Natural killer cell (primary cell): ENCODE results near the gene KAT8. TPM values are rescaled to one million over a fixed set of nuclear protein-coding genes. Genes with fewer than 3 reads are reported as not detected.

Experiments
- ATAC-seq, 3 donors: fragments of 150-1000 bp in 2 of 3; fragments of 200-7000 bp in 1 of 3; cut with Tn5 transposase; 1 replicate in 1 of 3; 2 replicates in 2 of 3; pipeline ENCODE4 v1.10.0; 2021; ENCODE audit warnings: mild to moderate bottlenecking in 2 of 3, moderate library complexity in 2 of 3
- DNase-seq, 2 donors: peaks; one replicate each; pipeline versions ENCODE4 v3.0.0 to v3.0.0-alpha.2; 2013 to 2021; ENCODE audit warnings: mixed read lengths in 1 of 2
- H3K27ac ChIP-seq: one replicate; pipeline ENCODE4 v1.5.1; 2013; ENCODE audit warnings: mild to moderate bottlenecking, low read length
- H3K27me3 ChIP-seq: one replicate; pipeline ENCODE4 v1.6.1; 2013; ENCODE audit warnings: low read length; ENCODE audit not compliant: control insufficient read depth, insufficient read depth
- H3K36me3 ChIP-seq: one replicate; pipeline ENCODE4 v1.6.1; 2013; ENCODE audit warnings: low read length; ENCODE audit not compliant: control insufficient read depth, insufficient read depth
- H3K4me1 ChIP-seq: one replicate; pipeline ENCODE4 v1.6.1; 2013; ENCODE audit warnings: low read length; ENCODE audit not compliant: control insufficient read depth, insufficient read depth
- H3K4me3 ChIP-seq: one replicate; pipeline ENCODE4 v1.5.1; 2013; ENCODE audit warnings: low read length
- H3K9me3 ChIP-seq: one replicate; pipeline ENCODE4 v1.6.1; 2013; ENCODE audit warnings: low read length; ENCODE audit not compliant: control insufficient read depth, insufficient read depth
- H3K27ac Mint-ChIP-seq, 2 donors: one replicate each; pipeline ENCODE4 v1.8.0; 2022; ENCODE audit warnings: mild to moderate bottlenecking in 2 of 2, mixed read lengths in 2 of 2, moderate library complexity in 1 of 2
- H3K27me3 Mint-ChIP-seq, 2 donors: one replicate each; pipeline ENCODE4 v1.8.0; 2022; ENCODE audit warnings: low read depth in 2 of 2, mixed read lengths in 2 of 2
- H3K36me3 Mint-ChIP-seq: one replicate; pipeline ENCODE4 v1.8.0; 2022; ENCODE audit warnings: mixed read lengths
- H3K4me1 Mint-ChIP-seq, 2 donors: one replicate each; pipeline ENCODE4 v1.8.0; 2022; ENCODE audit warnings: mixed read lengths in 2 of 2
- H3K4me3 Mint-ChIP-seq: one replicate; pipeline ENCODE4 v1.8.0; 2022; ENCODE audit warnings: mild to moderate bottlenecking, moderate library complexity, mixed read lengths
- H3K9me3 Mint-ChIP-seq, 2 donors: one replicate each; pipeline ENCODE4 v1.8.0; 2022; ENCODE audit warnings: mixed read lengths in 2 of 2
- WGBS: methylation state at CpG from one replicate; pipeline ENCODE4 v1.1.7; 2013; ENCODE audit warnings: missing lambda C conversion rate; ENCODE audit not compliant: insufficient coverage; 5-methylcytosine and 5-hydroxymethylcytosine counted together
- intact Hi-C: fragments of 100-400 bp; cut with micrococcal nuclease; formaldehyde crosslinking; loops from one replicate; pipeline ENCODE4 v1.14.2; 2022
- total RNA-seq, 4 donors: library from RNA; stranded (reverse); fragments of 120-200 nt in 1 of 4; gene quantifications; one replicate each; pipeline versions ENCODE4 v1.2.3 to v1.2.4, GENCODE V29; 2013 to 2022
- TF ChIP-seq, protein P1 (sequence below): fragments of 200-600 bp; IDR thresholded peaks from one replicate; pipeline ENCODE4 v1.8.0; 2022; ENCODE audit warnings: antibody characterized with exemption

Gene KAT8
- total RNA-seq, 3 donors from 2014 or later (not counting 1 experiment from before 2014, with no cell fraction given), result 90.6 to 101 (median 93.4) TPM

DNA sequence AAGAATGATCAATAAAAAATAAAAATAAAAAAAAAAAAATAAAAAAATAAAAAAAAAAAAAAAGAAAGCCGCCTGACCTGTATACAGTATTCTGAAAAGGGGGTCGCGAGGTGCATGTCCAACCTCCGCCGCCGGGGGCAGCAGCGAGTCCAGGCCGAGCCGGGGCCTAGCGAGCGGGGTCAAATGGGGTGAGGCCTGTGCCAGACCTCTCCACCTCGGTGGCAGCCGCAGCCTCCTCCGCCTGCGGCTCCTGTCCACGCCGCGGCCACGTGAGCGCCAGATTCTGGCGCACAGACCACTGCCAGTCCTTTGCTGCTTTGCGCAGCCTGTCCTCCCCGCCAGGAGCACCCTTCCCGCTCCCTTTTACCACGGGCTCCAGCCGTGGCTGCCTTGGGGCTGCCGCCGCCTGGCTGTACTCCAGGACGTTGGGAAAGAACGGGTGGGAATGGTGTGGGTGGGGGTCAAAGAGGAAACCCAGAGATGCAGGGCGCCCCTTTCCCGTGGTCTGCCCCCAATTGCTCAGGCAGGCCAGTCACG, 11.7 kb upstream of the KAT8 start:
- WGBS, result 8% methylated on average over 30 of the region's 33 CpGs
- H3K4me3 Mint-ChIP-seq, result peak overlapping the region; percentile 65
- Histone ChIP-seq H3K36me3 (peaks cover 10% of the 10 kb centered on the region), H3K27ac (no peak overlapping the region), H3K4me3 (no peak overlapping the region), H3K4me1 (peaks cover 21% of the 10 kb centered on the region), H3K9me3 (no peaks in the 10 kb centered on the region), H3K27me3 (no peaks in the 10 kb centered on the region)
- H3K9me3 Mint-ChIP-seq, result no peaks in the 10 kb centered on the region
- peak; percentile 82 to 83 for DNase-seq
- peak; percentile 92 to 95 (median 94) for ATAC-seq
- H3K27me3 Mint-ChIP-seq, result no peaks in the 10 kb centered on the region
- TF ChIP-seq, protein P1, sequence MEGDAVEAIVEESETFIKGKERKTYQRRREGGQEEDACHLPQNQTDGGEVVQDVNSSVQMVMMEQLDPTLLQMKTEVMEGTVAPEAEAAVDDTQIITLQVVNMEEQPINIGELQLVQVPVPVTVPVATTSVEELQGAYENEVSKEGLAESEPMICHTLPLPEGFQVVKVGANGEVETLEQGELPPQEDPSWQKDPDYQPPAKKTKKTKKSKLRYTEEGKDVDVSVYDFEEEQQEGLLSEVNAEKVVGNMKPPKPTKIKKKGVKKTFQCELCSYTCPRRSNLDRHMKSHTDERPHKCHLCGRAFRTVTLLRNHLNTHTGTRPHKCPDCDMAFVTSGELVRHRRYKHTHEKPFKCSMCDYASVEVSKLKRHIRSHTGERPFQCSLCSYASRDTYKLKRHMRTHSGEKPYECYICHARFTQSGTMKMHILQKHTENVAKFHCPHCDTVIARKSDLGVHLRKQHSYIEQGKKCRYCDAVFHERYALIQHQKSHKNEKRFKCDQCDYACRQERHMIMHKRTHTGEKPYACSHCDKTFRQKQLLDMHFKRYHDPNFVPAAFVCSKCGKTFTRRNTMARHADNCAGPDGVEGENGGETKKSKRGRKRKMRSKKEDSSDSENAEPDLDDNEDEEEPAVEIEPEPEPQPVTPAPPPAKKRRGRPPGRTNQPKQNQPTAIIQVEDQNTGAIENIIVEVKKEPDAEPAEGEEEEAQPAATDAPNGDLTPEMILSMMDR, result peak; percentile 74
- H3K27ac Mint-ChIP-seq, result peak overlapping the region; percentile 46 to 60
- H3K36me3 Mint-ChIP-seq, result no peaks in the 10 kb centered on the region
- intact Hi-C loops, result loop anchor here (5.0 kb wide), 1 partner anchor 37 kb away; no protein-coding TSS in a partner anchor
- H3K4me1 Mint-ChIP-seq, result peaks cover 19 to 25% of the 10 kb centered on the region in 2 donors

DNA sequence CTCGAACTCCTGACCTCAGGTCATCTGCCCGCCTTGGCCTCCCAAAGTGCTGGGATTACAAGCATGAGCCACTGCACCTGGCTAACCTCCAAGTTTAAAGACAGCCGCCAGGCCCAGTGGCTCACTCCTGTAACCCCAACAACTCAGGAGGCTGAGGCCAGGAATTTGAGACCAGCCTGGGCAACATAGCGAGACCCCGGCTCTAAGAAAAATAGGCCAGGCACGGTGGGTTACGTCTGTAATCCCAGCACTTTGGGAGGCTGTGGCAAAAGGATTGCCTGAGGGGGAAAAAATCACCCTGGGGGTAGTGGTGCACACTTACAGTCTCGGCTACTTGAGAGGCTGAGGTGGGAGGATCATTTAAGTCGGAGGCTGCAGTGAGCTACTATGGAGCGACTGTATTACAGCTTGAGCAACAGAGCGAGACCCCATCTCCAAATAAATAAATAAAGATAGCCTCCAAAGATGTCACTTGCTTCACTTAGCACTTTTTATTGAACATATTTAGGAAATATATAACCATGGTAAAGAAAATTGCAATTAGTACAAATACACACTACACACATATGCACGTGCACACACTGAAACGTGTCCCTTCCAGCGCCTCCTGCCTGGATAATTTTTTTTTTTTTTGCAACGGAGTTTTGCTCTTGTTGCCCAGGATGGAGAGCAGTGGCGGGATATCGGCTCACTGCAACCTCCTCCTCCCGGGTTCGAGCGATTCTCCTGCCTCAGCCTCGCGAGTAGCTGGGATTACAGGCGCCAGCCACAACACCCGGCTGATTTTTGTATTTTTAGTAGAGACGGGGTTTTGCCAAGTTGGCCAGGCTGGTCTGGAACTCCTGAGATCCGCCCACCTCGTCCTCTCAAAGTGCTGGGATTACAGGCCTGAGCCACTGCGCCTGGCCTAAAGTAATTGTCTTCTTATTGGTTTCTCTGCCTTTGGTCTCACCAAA, 10.7 kb upstream of the KAT8 start:
- H3K4me1 Mint-ChIP-seq, result peaks cover 19 to 25% of the 10 kb centered on the region in 2 donors
- WGBS, result 95% methylated on average over 25 of the region's 28 CpGs
- H3K27ac ChIP-seq, result no peak overlapping the region
- intact Hi-C loops, result loop anchor here (5.0 kb wide), 1 partner anchor 36 kb away; no protein-coding TSS in a partner anchor
- H3K4me3 Mint-ChIP-seq, result no peak overlapping the region
- peaks cover 21% of the 10 kb centered on the region for H3K4me1 ChIP-seq
- no peaks in the 10 kb centered on the region for H3K27me3 Mint-ChIP-seq
- H3K36me3 ChIP-seq, result peaks cover 19% of the 10 kb centered on the region
- DNase-seq, result no peak
- no peaks in the 10 kb centered on the region for H3K9me3 Mint-ChIP-seq
- peak overlapping the region in 1 of 2 donors; percentile 64 for H3K27ac Mint-ChIP-seq
- ATAC-seq, result no peak
- no peaks in the 10 kb centered on the region for H3K9me3 ChIP-seq
- no peaks in the 10 kb centered on the region for H3K36me3 Mint-ChIP-seq
- TF ChIP-seq, protein P1, result no peak
- H3K4me3 ChIP-seq, result no peak overlapping the region
- H3K27me3 ChIP-seq, result no peaks in the 10 kb centered on the region

DNA sequence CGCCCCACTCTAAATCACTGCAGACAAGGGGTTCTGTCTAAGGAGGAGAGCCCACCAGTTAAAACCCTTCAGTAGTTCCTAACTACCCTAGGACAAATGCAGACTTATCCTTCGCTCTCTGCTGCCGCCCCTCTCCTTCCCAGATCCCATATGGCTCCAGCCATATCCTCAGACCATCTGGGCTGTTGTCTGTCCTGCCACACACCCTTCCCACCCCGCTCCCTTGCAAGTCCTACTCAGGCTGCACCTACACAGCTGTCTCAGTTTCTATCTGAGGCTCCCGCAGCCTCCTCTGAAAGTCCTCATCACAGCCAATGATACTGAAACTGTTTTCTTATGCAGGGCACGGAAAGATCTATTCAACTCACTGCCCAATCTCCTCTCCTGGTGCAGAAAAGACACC, 10.0 kb upstream of the KAT8 start:
- H3K27me3 Mint-ChIP-seq, result no peaks in the 10 kb centered on the region
- TF ChIP-seq, protein P1, result no peak
- Histone ChIP-seq H3K27ac (no peak overlapping the region), H3K9me3 (no peaks in the 10 kb centered on the region), H3K4me1 (peaks cover 21% of the 10 kb centered on the region), H3K4me3 (no peak overlapping the region), H3K36me3 (peaks cover 23% of the 10 kb centered on the region), H3K27me3 (no peaks in the 10 kb centered on the region)
- no peaks in the 10 kb centered on the region for H3K36me3 Mint-ChIP-seq
- 83% methylated on average over 6 of the region's 6 CpGs for WGBS
- ATAC-seq, result no peak
- no peak for DNase-seq
- no peaks in the 10 kb centered on the region for H3K9me3 Mint-ChIP-seq
- H3K4me1 Mint-ChIP-seq, result peaks cover 19 to 25% of the 10 kb centered on the region in 2 donors
- H3K27ac Mint-ChIP-seq, result peak overlapping the region; percentile 64 to 76
- peak overlapping the region; percentile 89 for H3K4me3 Mint-ChIP-seq
- intact Hi-C loops, result loop anchor here (5.0 kb wide), 1 partner anchor 35 kb away; no protein-coding TSS in a partner anchor
